ENCODE data around the gene SEMA3A. TPM values are rescaled to one million over a fixed set of nuclear protein-coding genes. Genes with fewer than 3 reads are reported as not detected.

The SEMA3A gene
- total RNA-seq, 1 donor from 2014 or later, result 1.7 TPM

- intact Hi-C loops (cut with DNase I), result no loop called here
- DNase-seq (ENCODE audit: missing footprints), result no peak
- no peak for ATAC-seq
Observed at GRCh38 chr7:84049071-84049836, 145.3 kb downstream of the SEMA3A start.

GRCh38 chr7:84047085-84047484 is 147.5 kb downstream of the SEMA3A start:
- DNase-seq (ENCODE audit: missing footprints) (no peak), ATAC-seq (no peak)
- intact Hi-C loops (cut with DNase I), result no loop called here

GRCh38 chr7:84044834-84045233 is 149.8 kb downstream of the SEMA3A start:
- intact Hi-C loops (cut with DNase I), result no loop called here
- no peak for ATAC-seq

GRCh38 chr7:84043661-84044191 is 150.9 kb downstream of the SEMA3A start:
- DNase-seq (ENCODE audit: missing footprints) (no peak), ATAC-seq (no peak)
- intact Hi-C loops (cut with DNase I), result no loop called here

More at GRCh38 chr7:84044834-84045233, 149.8 kb downstream of the SEMA3A start:
- no peak for DNase-seq (ENCODE audit: missing footprints)

- no peak for ATAC-seq
- intact Hi-C loops (cut with DNase I), result no loop called here
- no peak for DNase-seq (ENCODE audit: missing footprints)
Observed at GRCh38 chr7:84042110-84042539, 152.5 kb downstream of the SEMA3A start.

- DNase-seq (ENCODE audit: missing footprints), result no peak
- intact Hi-C loops (cut with DNase I), result no loop called here
- no peak for ATAC-seq
Observed at GRCh38 chr7:84041649-84042048, 152.9 kb downstream of the SEMA3A start.

- ATAC-seq (no peak), DNase-seq (ENCODE audit: missing footprints) (no peak)
- intact Hi-C loops (cut with DNase I), result no loop called here
Observed at GRCh38 chr7:84040355-84040754, 154.2 kb downstream of the SEMA3A start.

GRCh38 chr7:84039432-84039831 is 155.2 kb downstream of the SEMA3A start:
- no peak for DNase-seq (ENCODE audit: missing footprints)
- intact Hi-C loops (cut with DNase I), result no loop called here
- no peak for ATAC-seq

GRCh38 chr7:84027678-84028077 is 166.9 kb downstream of the SEMA3A start:
- intact Hi-C loops (cut with DNase I), result no loop called here
- ATAC-seq, result no peak
- no peak for DNase-seq (ENCODE audit: missing footprints)

GRCh38 chr7:84025332-84025927 is 169.2 kb downstream of the SEMA3A start:
- intact Hi-C loops (cut with DNase I), result no loop called here
- DNase-seq (ENCODE audit: missing footprints) (no peak), ATAC-seq (peak; percentile 59)

- ATAC-seq (no peak), DNase-seq (ENCODE audit: missing footprints) (peak; percentile 41)
- intact Hi-C loops (cut with DNase I), result loop anchor here (5.0 kb wide), 1 partner anchor 90 kb away; no protein-coding TSS in a partner anchor
Observed at GRCh38 chr7:84022684-84023308, 171.8 kb downstream of the SEMA3A start.

- intact Hi-C loops (cut with DNase I), result loop anchor here (5.0 kb wide), 1 partner anchor 90 kb away; no protein-coding TSS in a partner anchor
- DNase-seq (ENCODE audit: missing footprints) (no peak), ATAC-seq (no peak)
Observed at GRCh38 chr7:84022009-84022408, 172.6 kb downstream of the SEMA3A start.

- no peak for DNase-seq (ENCODE audit: missing footprints)
- intact Hi-C loops (cut with DNase I), result loop anchor here (5.0 kb wide), 1 partner anchor 91 kb away; no protein-coding TSS in a partner anchor
- peak; percentile 65 for ATAC-seq
Observed at GRCh38 chr7:84021292-84021908, 173.2 kb downstream of the SEMA3A start.

- intact Hi-C loops (cut with DNase I), result no loop called here
- no peak for ATAC-seq
- DNase-seq (ENCODE audit: missing footprints), result no peak
Observed at GRCh38 chr7:84017651-84018050, 176.9 kb downstream of the SEMA3A start.

GRCh38 chr7:84013616-84014240 is 180.9 kb downstream of the SEMA3A start:
- DNase-seq (ENCODE audit: missing footprints) (no peak), ATAC-seq (no peak)
- intact Hi-C loops (cut with DNase I), result no loop called here

GRCh38 chr7:84009782-84010181 is 184.8 kb downstream of the SEMA3A start:
- intact Hi-C loops (cut with DNase I), result no loop called here
- no peak for ATAC-seq

GRCh38 chr7:84009051-84009450 is 185.5 kb downstream of the SEMA3A start:
- DNase-seq (ENCODE audit: missing footprints) (no peak), ATAC-seq (no peak)
- intact Hi-C loops (cut with DNase I), result no loop called here

More at GRCh38 chr7:84009782-84010181, 184.8 kb downstream of the SEMA3A start:
- DNase-seq (ENCODE audit: missing footprints), result no peak

- ATAC-seq (no peak), DNase-seq (ENCODE audit: missing footprints) (no peak)
- intact Hi-C loops (cut with DNase I), result no loop called here
Observed at GRCh38 chr7:84003191-84003590, 191.4 kb downstream of the SEMA3A start.

- no peak for DNase-seq (ENCODE audit: missing footprints)
- intact Hi-C loops (cut with DNase I), result no loop called here
- no peak for ATAC-seq
Observed at GRCh38 chr7:84002348-84002747, 192.2 kb downstream of the SEMA3A start.

Data from Right ventricle myocardium inferior (tissue), 1 donor.